ENCODE results near the gene SFRP4. TPM values are rescaled to one million over a fixed set of nuclear protein-coding genes. Genes with fewer than 3 reads are reported as not detected.

Gene SFRP4
- total and polyA plus RNA-seq, 9 of the 15 experiments (the other 6 are each of a cell fraction or from before 2014, with no cell fraction given) = not detected

- TF ChIP-seq SMARCC2 (IDR thresholded peaks at IDR 0.05; ENCODE audit: low read depth) = no peak
- no peak for TF ChIP-seq ZNF140 (CRISPR knock-in tag; IDR thresholded peaks at IDR 0.05)
- no peak for TF ChIP-seq ATF1 (CRISPR knock-in tag; IDR thresholded peaks at IDR 0.05)
- no peak for TF ChIP-seq ATF1 (tag; IDR thresholded peaks at IDR 0.05)
- TF ChIP-seq L3MBTL2 (IDR thresholded peaks at IDR 0.05) = no peak
Observed at GRCh38 chr7:37944737-37945054, 28.1 kb upstream of the SFRP4 start (continued).

- no peak for DNase-seq (ENCODE audit: extremely low read depth in 1 of 4, low spot score in 3 of 4)
- no peak for ATAC-seq
- H3K4me1 ChIP-seq (replicated peaks in 1 of 2; ENCODE audit: control insufficient read depth in 2 of 2, insufficient read depth in 2 of 2, low read length in 2 of 2) = peaks cover 0 to 5% of the 10 kb centered on the region in 2 experiments; a peak in 2 of 5 replicates
- no peaks in the 10 kb centered on the region for H3K9me3 ChIP-seq (replicated peaks; ENCODE audit: control insufficient read depth, insufficient read depth, low read depth, low read length)
- ChIA-PET CTCF (ENCODE audit: low intra/inter-chr PET ratio) (no interaction called here), POLR2A (interaction anchor here (0.6 kb wide), 1 partner anchor 27 kb away, joined by 3 read pairs; no protein-coding TSS in a partner anchor)
- TF ChIP-seq TEAD1 (CRISPR knock-in tag; IDR thresholded peaks at IDR 0.05) = no peak
- no peaks in the 10 kb centered on the region for H4K20me1 ChIP-seq (replicated peaks; ENCODE audit: control insufficient read depth, insufficient read depth, low read length)
- H3K4me2 ChIP-seq (ENCODE audit: insufficient read depth, low read length) = no peak overlapping the region
- in situ Hi-C loops (cut with MboI) = no loop called here
- no TSS peak for BruUV-seq (replicated peaks)
- 30% methylated on average over 7 of the region's 8 CpGs for WGBS (ENCODE audit: insufficient coverage, low coverage, missing lambda C conversion rate)
- no peak for FAIRE-seq
- no peak overlapping the region for H2AFZ ChIP-seq (ENCODE audit: low read depth, low read length)
- H3K36me3 ChIP-seq (ENCODE audit: control insufficient read depth, insufficient read depth, low read length) = no peaks in the 10 kb centered on the region
- H3K79me2 ChIP-seq (ENCODE audit: control insufficient read depth, insufficient read depth, low read length) = no peaks in the 10 kb centered on the region
- no peaks in the 10 kb centered on the region; a peak in 1 of 5 replicates for H3K27me3 ChIP-seq (ENCODE audit: control insufficient read depth in 2 of 2, insufficient read depth in 2 of 2, low read length in 2 of 2)
- intact Hi-C loops (cut with micrococcal nuclease) = no loop called here
- H3K9ac ChIP-seq (ENCODE audit: insufficient read depth in 1 of 2, low read depth in 2 of 2, low read length in 2 of 2) = no peak overlapping the region
- no peak overlapping the region for H3K27ac ChIP-seq (ENCODE audit: extremely low read depth, low read depth, low read length)
- no peak overlapping the region for H3K4me3 ChIP-seq
- no peaks in the 10 kb centered on the region for H3K9me1 ChIP-seq (ENCODE audit: control insufficient read depth, insufficient read depth, low read length)
Observed at GRCh38 chr7:37943905-37944736, 27.5 kb upstream of the SFRP4 start.
